ENCODE data around the gene OTUD3.
A peak's percentile ranks its signal among the peaks of the same experiment; 100 is the strongest.

Gene OTUD3

GRCh38 chr1:19938472-19938871, 56.3 kb downstream of the OTUD3 start:
- Histone ChIP-seq H3K36me3 (ENCODE audit: control insufficient read depth, insufficient read depth, low read length, severe bottlenecking) (no peaks in the 10 kb centered on the region), H3K27me3 (replicated peaks; ENCODE audit: control insufficient read depth, insufficient read depth, low read length) (no peaks in the 10 kb centered on the region), H3K9me3 (ENCODE audit: control insufficient read depth, low read length) (no peaks in the 10 kb centered on the region), H3K9ac (ENCODE audit: low read length) (no peak overlapping the region), H3K4me3 (ENCODE audit: low read length) (no peak overlapping the region), H3K4me1 (ENCODE audit: control insufficient read depth, insufficient read depth, low read length) (no peaks in the 10 kb centered on the region)
- no peak for DNase-seq (ENCODE audit: low read depth)

DNA sequence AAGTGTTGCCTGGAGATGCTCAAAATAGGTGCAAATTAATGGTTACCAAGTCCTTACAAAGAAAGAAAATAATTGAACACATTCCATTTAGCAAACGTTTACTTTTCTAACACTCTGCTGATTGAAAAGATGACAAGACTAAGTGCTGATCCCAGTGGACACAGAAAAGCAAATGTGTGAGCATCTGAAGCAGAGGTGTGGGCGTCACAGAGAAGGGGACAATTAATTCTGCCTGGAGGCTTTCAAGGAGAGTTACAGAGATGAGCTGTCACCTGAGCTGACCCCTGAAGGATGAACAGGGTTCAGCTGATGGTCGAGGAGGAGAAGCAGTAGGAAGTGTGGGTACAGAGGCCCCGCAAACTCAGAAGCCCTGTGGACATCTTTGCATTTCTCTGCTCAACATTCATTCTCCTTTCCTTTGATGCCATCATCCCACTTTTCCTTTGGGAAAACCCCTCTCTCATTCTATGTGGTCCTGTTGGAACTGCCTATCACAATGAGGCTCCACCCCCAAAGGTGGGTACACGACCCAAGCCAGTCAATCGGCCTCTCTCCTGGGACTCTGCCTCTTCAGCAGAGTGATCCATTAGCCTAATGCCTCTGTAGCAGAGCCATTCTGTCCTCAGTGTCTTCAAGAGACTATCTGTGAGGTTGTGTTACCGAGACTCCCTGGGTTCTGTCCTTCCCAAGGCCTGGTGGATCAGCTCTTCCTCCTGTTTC, 58.5 kb downstream of the OTUD3 start:
- Histone ChIP-seq H3K4me1 (ENCODE audit: control insufficient read depth, insufficient read depth, low read length) (no peaks in the 10 kb centered on the region), H3K27me3 (replicated peaks; ENCODE audit: control insufficient read depth, insufficient read depth, low read length) (no peaks in the 10 kb centered on the region), H3K36me3 (ENCODE audit: control insufficient read depth, insufficient read depth, low read length, severe bottlenecking) (no peaks in the 10 kb centered on the region), H3K9ac (ENCODE audit: low read length) (no peak overlapping the region), H3K9me3 (ENCODE audit: control insufficient read depth, low read length) (no peaks in the 10 kb centered on the region), H3K4me3 (ENCODE audit: low read length) (no peak overlapping the region)
- no peak for DNase-seq (ENCODE audit: low read depth)

GRCh38 chr1:19941206-19941568, 59.0 kb downstream of the OTUD3 start:
- Histone ChIP-seq H3K4me3 (ENCODE audit: low read length) (no peak overlapping the region), H3K9me3 (ENCODE audit: control insufficient read depth, low read length) (no peaks in the 10 kb centered on the region)

DNA sequence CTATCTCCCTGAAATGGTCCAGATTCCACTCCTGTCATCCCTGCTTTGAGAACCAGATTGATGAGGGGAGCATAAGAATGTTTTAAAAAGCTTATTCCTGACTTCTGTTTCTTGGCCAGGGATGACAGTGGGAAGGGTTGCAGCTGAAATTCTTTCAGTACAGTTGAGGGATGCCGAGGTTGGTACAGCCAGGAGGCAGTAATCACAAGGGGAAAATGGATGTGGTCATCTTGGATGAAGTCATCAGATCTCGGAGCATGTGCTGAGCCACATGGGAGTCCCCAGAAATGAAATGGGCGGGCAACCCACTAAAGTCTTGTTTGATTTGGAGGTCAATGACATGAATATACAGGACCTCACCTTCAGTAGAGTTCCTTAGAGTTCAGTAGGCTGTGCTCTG, 59.9 kb downstream of the OTUD3 start:
- no peaks in the 10 kb centered on the region for H3K36me3 ChIP-seq (ENCODE audit: control insufficient read depth, insufficient read depth, low read length, severe bottlenecking)
- no peaks in the 10 kb centered on the region for H3K9me3 ChIP-seq (ENCODE audit: control insufficient read depth, low read length)
- no peak overlapping the region for H3K9ac ChIP-seq (ENCODE audit: low read length)
- DNase-seq (ENCODE audit: low read depth): no peak
- H3K4me3 ChIP-seq (ENCODE audit: low read length): no peak overlapping the region
- no peaks in the 10 kb centered on the region for H3K27me3 ChIP-seq (replicated peaks; ENCODE audit: control insufficient read depth, insufficient read depth, low read length)
- H3K4me1 ChIP-seq (ENCODE audit: control insufficient read depth, insufficient read depth, low read length): no peaks in the 10 kb centered on the region

More at GRCh38 chr1:19941206-19941568, 59.0 kb downstream of the OTUD3 start:
- H3K36me3 ChIP-seq (ENCODE audit: control insufficient read depth, insufficient read depth, low read length, severe bottlenecking): no peaks in the 10 kb centered on the region
- no peak for DNase-seq (ENCODE audit: low read depth)
- no peaks in the 10 kb centered on the region for H3K27me3 ChIP-seq (replicated peaks; ENCODE audit: control insufficient read depth, insufficient read depth, low read length)
- H3K9ac ChIP-seq (ENCODE audit: low read length): no peak overlapping the region
- H3K4me1 ChIP-seq (ENCODE audit: control insufficient read depth, insufficient read depth, low read length): no peaks in the 10 kb centered on the region

GRCh38 chr1:19942657-19943056, 60.5 kb downstream of the OTUD3 start:
- Histone ChIP-seq H3K9me3 (ENCODE audit: control insufficient read depth, low read length) (no peaks in the 10 kb centered on the region), H3K4me1 (ENCODE audit: control insufficient read depth, insufficient read depth, low read length) (no peaks in the 10 kb centered on the region), H3K27me3 (replicated peaks; ENCODE audit: control insufficient read depth, insufficient read depth, low read length) (no peaks in the 10 kb centered on the region), H3K4me3 (ENCODE audit: low read length) (no peak overlapping the region), H3K9ac (ENCODE audit: low read length) (no peak overlapping the region), H3K36me3 (ENCODE audit: control insufficient read depth, insufficient read depth, low read length, severe bottlenecking) (no peaks in the 10 kb centered on the region)
- DNase-seq (ENCODE audit: low read depth): no peak

DNA sequence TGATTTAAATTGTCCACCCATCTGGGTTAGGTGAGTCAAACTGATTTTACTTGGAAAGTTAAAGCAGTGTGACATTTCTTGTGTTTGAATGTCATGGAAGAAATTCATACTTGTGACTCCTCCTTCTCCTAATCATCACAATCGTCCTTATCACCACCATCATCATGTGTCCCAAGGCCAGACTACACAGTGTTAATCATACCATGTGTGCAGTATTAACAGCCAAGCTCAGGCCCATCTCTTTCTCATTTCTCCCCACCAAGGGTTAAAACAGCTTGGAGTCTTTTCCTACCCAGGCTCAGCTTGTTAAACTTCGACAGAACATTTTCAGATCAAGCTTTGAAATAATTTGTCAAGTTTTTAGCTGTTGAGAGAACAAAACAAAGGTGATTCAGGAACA, 63.7 kb downstream of the OTUD3 start:
- Histone ChIP-seq H3K9me3 (ENCODE audit: control insufficient read depth, low read length) (no peaks in the 10 kb centered on the region), H3K4me3 (ENCODE audit: low read length) (no peak overlapping the region), H3K4me1 (ENCODE audit: control insufficient read depth, insufficient read depth, low read length) (no peaks in the 10 kb centered on the region), H3K27me3 (replicated peaks; ENCODE audit: control insufficient read depth, insufficient read depth, low read length) (no peaks in the 10 kb centered on the region), H3K36me3 (ENCODE audit: control insufficient read depth, insufficient read depth, low read length, severe bottlenecking) (no peaks in the 10 kb centered on the region), H3K9ac (ENCODE audit: low read length) (no peak overlapping the region)
- DNase-seq (ENCODE audit: low read depth): no peak

DNA sequence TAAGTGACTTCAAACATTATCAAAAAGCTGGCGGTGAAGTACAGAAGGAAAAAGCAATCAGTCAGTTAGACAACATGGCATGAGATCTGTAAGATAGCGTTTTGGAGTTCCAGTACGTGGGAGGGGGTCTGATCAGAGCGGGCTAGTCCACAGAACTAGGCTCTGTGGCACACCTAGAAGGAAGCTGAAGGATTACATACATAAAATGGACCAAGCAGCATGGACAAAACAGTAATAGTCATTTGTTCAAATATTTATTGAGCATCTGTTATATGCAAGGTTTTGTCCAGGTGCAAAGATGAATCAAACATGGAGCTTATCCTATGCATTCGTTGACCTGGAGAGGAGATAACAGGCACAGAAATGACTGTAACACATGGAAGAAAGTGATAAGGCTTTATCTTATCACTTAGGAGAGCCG, 64.1 kb downstream of the OTUD3 start:
- Histone ChIP-seq H3K36me3 (ENCODE audit: control insufficient read depth, insufficient read depth, low read length, severe bottlenecking) (no peaks in the 10 kb centered on the region), H3K9ac (ENCODE audit: low read length) (no peak overlapping the region), H3K9me3 (ENCODE audit: control insufficient read depth, low read length) (no peaks in the 10 kb centered on the region), H3K4me1 (ENCODE audit: control insufficient read depth, insufficient read depth, low read length) (no peaks in the 10 kb centered on the region), H3K27me3 (replicated peaks; ENCODE audit: control insufficient read depth, insufficient read depth, low read length) (no peaks in the 10 kb centered on the region), H3K4me3 (ENCODE audit: low read length) (no peak overlapping the region)
- DNase-seq (ENCODE audit: low read depth): no peak

DNA sequence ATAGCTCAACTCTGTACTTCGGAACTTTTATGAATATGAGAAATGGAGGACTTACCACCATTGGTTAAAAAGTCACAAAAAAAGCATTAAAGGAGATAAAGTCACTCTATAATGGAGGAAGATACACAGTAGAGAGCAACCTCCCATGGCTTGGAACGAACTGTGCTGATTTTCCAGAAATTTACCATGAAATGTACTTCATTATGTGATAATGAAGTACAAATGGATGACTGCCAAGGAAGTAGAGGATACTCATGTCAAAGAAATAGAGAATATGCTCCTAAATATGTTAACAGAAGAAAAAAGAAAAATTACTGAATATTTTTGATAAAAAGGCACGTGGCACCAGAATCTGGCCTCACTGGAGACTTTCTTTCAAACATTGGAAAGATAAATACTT, 64.8 kb downstream of the OTUD3 start:
- H3K4me3 ChIP-seq (ENCODE audit: low read length): no peak overlapping the region
- DNase-seq (ENCODE audit: low read depth): no peak
- no peaks in the 10 kb centered on the region for H3K27me3 ChIP-seq (replicated peaks; ENCODE audit: control insufficient read depth, insufficient read depth, low read length)
- no peak overlapping the region for H3K9ac ChIP-seq (ENCODE audit: low read length)
- H3K9me3 ChIP-seq (ENCODE audit: control insufficient read depth, low read length): no peaks in the 10 kb centered on the region
- H3K4me1 ChIP-seq (ENCODE audit: control insufficient read depth, insufficient read depth, low read length): no peaks in the 10 kb centered on the region
- H3K36me3 ChIP-seq (ENCODE audit: control insufficient read depth, insufficient read depth, low read length, severe bottlenecking): no peaks in the 10 kb centered on the region

DNA sequence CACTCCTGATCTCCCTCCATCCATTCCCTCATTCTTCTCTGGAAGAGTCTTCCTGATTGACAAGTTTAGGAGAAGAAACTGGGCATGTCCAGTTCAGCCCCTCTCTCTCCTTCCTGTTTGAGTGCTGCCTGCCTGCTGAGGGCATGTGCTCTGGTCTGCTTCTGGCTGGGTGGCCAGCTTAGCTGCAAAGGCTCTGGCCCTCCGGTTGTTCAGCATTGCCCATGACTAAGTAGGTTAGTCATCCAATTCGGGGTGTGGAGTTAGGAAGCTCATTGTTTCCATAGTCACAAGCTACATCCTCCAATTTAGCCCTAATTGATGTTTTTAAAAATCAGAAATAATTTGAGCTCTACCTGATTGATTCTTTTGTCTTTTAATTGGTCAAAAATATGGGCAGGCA, 66.8 kb downstream of the OTUD3 start:
- H3K36me3 ChIP-seq (ENCODE audit: control insufficient read depth, insufficient read depth, low read length, severe bottlenecking): no peaks in the 10 kb centered on the region
- H3K4me1 ChIP-seq (ENCODE audit: control insufficient read depth, insufficient read depth, low read length): peaks cover 4% of the 10 kb centered on the region
- H3K27me3 ChIP-seq (replicated peaks; ENCODE audit: control insufficient read depth, insufficient read depth, low read length): peaks cover 11% of the 10 kb centered on the region
- H3K9ac ChIP-seq (ENCODE audit: low read length): no peak overlapping the region
- H3K4me3 ChIP-seq (ENCODE audit: low read length): no peak overlapping the region
- peak; percentile 47 for DNase-seq (ENCODE audit: low read depth)
- H3K9me3 ChIP-seq (ENCODE audit: control insufficient read depth, low read length): peaks cover 12% of the 10 kb centered on the region

DNA sequence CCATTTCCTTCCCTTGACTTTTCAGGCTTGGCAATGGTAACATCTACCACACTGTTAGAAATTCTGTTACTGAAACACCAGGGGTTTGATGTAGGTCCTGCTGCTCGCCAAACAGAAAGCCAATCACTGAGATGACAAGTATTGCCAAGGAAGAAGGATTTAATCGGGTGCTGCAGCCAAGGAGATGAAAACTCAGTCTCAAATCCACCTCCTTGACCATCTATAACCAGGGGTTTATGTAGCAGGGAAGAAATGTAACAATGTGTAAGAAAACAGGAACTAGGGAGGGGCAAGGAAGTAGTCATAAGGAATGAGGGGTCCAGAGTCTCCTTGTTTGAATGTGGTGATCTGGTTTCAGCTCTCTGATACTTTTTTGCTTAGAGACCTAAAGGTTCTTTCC, 71.9 kb downstream of the OTUD3 start:
- peaks cover 22% of the 10 kb centered on the region for H3K9me3 ChIP-seq (ENCODE audit: control insufficient read depth, low read length)
- no peak for DNase-seq (ENCODE audit: low read depth)
- H3K36me3 ChIP-seq (ENCODE audit: control insufficient read depth, insufficient read depth, low read length, severe bottlenecking): no peaks in the 10 kb centered on the region
- H3K4me3 ChIP-seq (ENCODE audit: low read length): no peak overlapping the region
- peaks cover 31% of the 10 kb centered on the region for H3K27me3 ChIP-seq (replicated peaks; ENCODE audit: control insufficient read depth, insufficient read depth, low read length)
- peaks cover 13% of the 10 kb centered on the region for H3K4me1 ChIP-seq (ENCODE audit: control insufficient read depth, insufficient read depth, low read length)
- H3K9ac ChIP-seq (ENCODE audit: low read length): no peak overlapping the region

DNA sequence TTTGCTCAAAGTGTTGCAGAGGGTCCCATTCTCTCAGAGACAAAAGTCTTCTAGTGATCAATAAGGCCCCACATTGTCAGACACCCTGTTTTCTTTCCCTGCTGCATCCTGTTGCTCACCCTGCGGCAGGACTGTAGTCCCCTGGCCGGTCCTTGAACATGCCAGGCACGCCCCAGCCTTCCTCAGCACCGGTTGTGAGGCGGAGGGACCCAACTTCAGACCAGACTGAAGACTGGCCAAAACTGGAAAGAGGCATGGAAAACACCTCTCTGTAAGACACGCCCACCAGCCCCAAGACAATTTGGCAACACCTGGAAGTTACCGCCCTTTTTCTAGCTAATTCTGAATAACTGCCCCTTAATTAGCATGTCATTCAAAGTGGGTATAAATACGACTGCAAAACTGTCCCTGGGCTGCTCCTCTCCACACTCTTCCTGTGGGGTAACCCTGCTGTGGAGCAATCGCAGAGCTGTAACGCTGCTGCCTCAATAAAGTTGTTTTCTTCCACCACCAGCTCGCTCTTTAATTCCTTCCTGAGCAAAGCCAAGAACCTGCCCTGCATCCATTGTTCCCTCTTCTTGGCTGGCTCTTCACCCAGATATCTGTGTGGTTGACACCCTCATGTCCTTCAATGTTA, 73.5 kb downstream of the OTUD3 start:
- Histone ChIP-seq H3K9me3 (ENCODE audit: control insufficient read depth, low read length) (peaks cover 22% of the 10 kb centered on the region), H3K4me3 (ENCODE audit: low read length) (no peak overlapping the region), H3K9ac (ENCODE audit: low read length) (no peak overlapping the region), H3K4me1 (ENCODE audit: control insufficient read depth, insufficient read depth, low read length) (peaks cover 13% of the 10 kb centered on the region), H3K36me3 (ENCODE audit: control insufficient read depth, insufficient read depth, low read length, severe bottlenecking) (no peaks in the 10 kb centered on the region), H3K27me3 (replicated peaks; ENCODE audit: control insufficient read depth, insufficient read depth, low read length) (peaks cover 39% of the 10 kb centered on the region)
- no peak for DNase-seq (ENCODE audit: low read depth)

DNA sequence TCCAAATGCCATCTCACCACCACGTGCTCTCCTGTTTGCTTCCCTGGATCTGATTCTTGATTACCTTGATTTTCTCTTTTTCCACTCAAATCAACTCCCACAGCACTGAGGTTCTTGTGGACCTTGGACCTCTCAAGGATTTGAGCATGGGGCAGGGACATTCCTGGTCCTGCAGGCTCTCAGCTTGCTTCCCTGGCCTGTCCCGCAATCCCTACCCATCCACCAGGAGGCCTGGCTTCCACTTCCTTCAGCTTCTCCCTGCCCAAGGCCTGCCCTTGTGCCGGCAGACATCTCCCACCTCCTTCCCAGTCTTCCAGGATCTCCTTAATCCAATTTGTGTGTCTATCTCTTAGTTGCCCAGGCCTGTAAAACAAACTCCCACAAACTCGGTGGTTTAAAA, 75.6 kb downstream of the OTUD3 start:
- Histone ChIP-seq H3K9ac (ENCODE audit: low read length) (no peak overlapping the region), H3K4me1 (ENCODE audit: control insufficient read depth, insufficient read depth, low read length) (peaks cover 10% of the 10 kb centered on the region), H3K4me3 (ENCODE audit: low read length) (no peak overlapping the region), H3K9me3 (ENCODE audit: control insufficient read depth, low read length) (peaks cover 24% of the 10 kb centered on the region), H3K36me3 (ENCODE audit: control insufficient read depth, insufficient read depth, low read length, severe bottlenecking) (no peaks in the 10 kb centered on the region), H3K27me3 (replicated peaks; ENCODE audit: control insufficient read depth, insufficient read depth, low read length) (peaks cover 47% of the 10 kb centered on the region)
- no peak for DNase-seq (ENCODE audit: low read depth)

All from adipocyte (in vitro differentiated cells).